ENCODE results near the gene TARS2. TPM values are rescaled to one million over a fixed set of nuclear protein-coding genes. Genes with fewer than 3 reads are reported as not detected.

TARS2 gene
- polyA plus RNA-seq, 1 experiment = 14.6 TPM

- TF ChIP-seq CTCF (IDR thresholded peaks at IDR 0.05; ENCODE audit: low read depth, low read length) = no peak
- Histone ChIP-seq H3K27me3 (ENCODE audit: control insufficient read depth, insufficient read depth, low read length) (no peaks in the 10 kb centered on the region), H3K27ac (ENCODE audit: low read depth, low read length) (no peak overlapping the region), H3K4me3 (ENCODE audit: low read depth, low read length) (no peak overlapping the region), H3K9me3 (ENCODE audit: control insufficient read depth, insufficient read depth, low read length) (no peaks in the 10 kb centered on the region)
- no peak for DNase-seq (ENCODE audit: low read depth, low spot score)
- ChIA-PET CTCF (interaction anchor here (0.8 kb wide), 1 partner anchor 20 kb away, joined by 3 read pairs; no protein-coding TSS in a partner anchor), POLR2A (no interaction called here)
Measured at GRCh38 chr1:150511985-150512660, 24.9 kb downstream of the TARS2 start.

- Histone ChIP-seq H3K27ac (ENCODE audit: low read depth, low read length) (no peak overlapping the region), H3K27me3 (ENCODE audit: control insufficient read depth, insufficient read depth, low read length) (no peaks in the 10 kb centered on the region), H3K9me3 (ENCODE audit: control insufficient read depth, insufficient read depth, low read length) (no peaks in the 10 kb centered on the region), H3K4me3 (ENCODE audit: low read depth, low read length) (no peak overlapping the region)
- ChIA-PET POLR2A (no interaction called here), CTCF (no interaction called here)
- TF ChIP-seq CTCF (IDR thresholded peaks at IDR 0.05; ENCODE audit: low read depth, low read length) = no peak
- DNase-seq (ENCODE audit: low read depth, low spot score) = no peak
Measured at GRCh38 chr1:150512846-150513245, 25.6 kb downstream of the TARS2 start.

- ChIA-PET CTCF (interaction anchor here (1.4 kb wide), 1 partner anchor 47 kb away, joined by 4 read pairs; no protein-coding TSS in a partner anchor), POLR2A (no interaction called here)
- Histone ChIP-seq H3K4me3 (ENCODE audit: low read depth, low read length) (no peak overlapping the region), H3K27me3 (ENCODE audit: control insufficient read depth, insufficient read depth, low read length) (no peaks in the 10 kb centered on the region), H3K27ac (ENCODE audit: low read depth, low read length) (no peak overlapping the region), H3K9me3 (ENCODE audit: control insufficient read depth, insufficient read depth, low read length) (no peaks in the 10 kb centered on the region)
- no peak for TF ChIP-seq CTCF (IDR thresholded peaks at IDR 0.05; ENCODE audit: low read depth, low read length)
- DNase-seq (ENCODE audit: low read depth, low spot score) = no peak
Measured at GRCh38 chr1:150513351-150513791, 26.2 kb downstream of the TARS2 start.

- no peak for TF ChIP-seq CTCF (IDR thresholded peaks at IDR 0.05; ENCODE audit: low read depth, low read length)
- CTCF ChIA-PET = interaction anchor here (1.4 to 1.6 kb wide), 2 partner anchors 45 to 47 kb away, joined by 3 to 4 read pairs; no protein-coding TSS in a partner anchor
- H3K27ac ChIP-seq (ENCODE audit: low read depth, low read length) = no peak overlapping the region
- no peaks in the 10 kb centered on the region for H3K27me3 ChIP-seq (ENCODE audit: control insufficient read depth, insufficient read depth, low read length)
- no peak for DNase-seq (ENCODE audit: low read depth, low spot score)
- POLR2A ChIA-PET = no interaction called here
- no peak overlapping the region for H3K4me3 ChIP-seq (ENCODE audit: low read depth, low read length)
- H3K9me3 ChIP-seq (ENCODE audit: control insufficient read depth, insufficient read depth, low read length) = no peaks in the 10 kb centered on the region
Measured at GRCh38 chr1:150514260-150514659, 27.0 kb downstream of the TARS2 start.

- Histone ChIP-seq H3K4me3 (ENCODE audit: low read depth, low read length) (peak overlapping the region; percentile 59), H3K9me3 (ENCODE audit: control insufficient read depth, insufficient read depth, low read length) (no peaks in the 10 kb centered on the region), H3K27ac (ENCODE audit: low read depth, low read length) (peak overlapping the region; percentile 47), H3K27me3 (ENCODE audit: control insufficient read depth, insufficient read depth, low read length) (no peaks in the 10 kb centered on the region)
- DNase-seq (ENCODE audit: low read depth, low spot score) = no peak
- ChIA-PET POLR2A (interaction anchor here (1.0 to 2.1 kb wide), 7 partner anchors 9 to 47 kb away, joined by 3 to 12 read pairs (median 5); partner anchors contain the start of gene TARS2), CTCF (interaction anchor here (1.6 to 3.4 kb wide), 3 partner anchors 18 to 46 kb away, joined by 3 to 26 read pairs (median 7); no protein-coding TSS in a partner anchor)
- no peak for TF ChIP-seq CTCF (IDR thresholded peaks at IDR 0.05; ENCODE audit: low read depth, low read length)
Measured at GRCh38 chr1:150514913-150515327, 27.7 kb downstream of the TARS2 start.
